Stimulated activated CD4-positive, alpha-beta T cell treated with anti-CD3 and anti-CD28 coated beads, Interleukin-15, amount 100 ng/mL, for 24 hours (primary cell): ENCODE measurements around the gene DKK2.

Source experiments
- DNase-seq: peaks from one replicate; pipeline ENCODE4 v3.0.0-alpha.2; 2020

Gene DKK2, protein sequence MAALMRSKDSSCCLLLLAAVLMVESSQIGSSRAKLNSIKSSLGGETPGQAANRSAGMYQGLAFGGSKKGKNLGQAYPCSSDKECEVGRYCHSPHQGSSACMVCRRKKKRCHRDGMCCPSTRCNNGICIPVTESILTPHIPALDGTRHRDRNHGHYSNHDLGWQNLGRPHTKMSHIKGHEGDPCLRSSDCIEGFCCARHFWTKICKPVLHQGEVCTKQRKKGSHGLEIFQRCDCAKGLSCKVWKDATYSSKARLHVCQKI

GRCh38 chr4:107035819-107036583 is at the start of gene DKK2:
TSS of gene DKK2 (minus strand) at chr4:107036313. CDS start at chr4:107035591, 722 bp downstream.
- peak; percentile 12 for DNase-seq

DNA sequence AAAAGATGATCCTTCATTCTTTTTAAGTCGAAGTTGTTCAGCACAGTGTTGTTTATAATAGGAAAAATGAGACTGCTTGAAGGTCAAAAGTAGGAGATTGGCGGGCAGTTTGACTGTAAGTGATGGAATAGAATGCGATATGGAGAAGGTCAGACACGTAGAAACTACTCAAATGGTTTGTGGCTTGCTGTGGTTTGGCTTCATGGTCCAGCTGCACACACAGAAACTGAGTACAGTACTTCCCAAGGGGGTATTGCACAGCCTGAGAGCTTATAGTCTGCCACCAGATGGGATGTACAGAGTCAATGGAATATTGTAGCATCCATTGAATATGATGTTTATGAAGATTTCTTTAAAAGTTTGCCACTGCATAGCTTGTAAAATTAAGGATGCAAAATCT is 41.1 kb upstream of the DKK2 start:
- DNase-seq, result no peak

- no peak for DNase-seq
These were observed 37.0 kb upstream of the DKK2 start for GRCh38 chr4:107072836-107073736.

DNA sequence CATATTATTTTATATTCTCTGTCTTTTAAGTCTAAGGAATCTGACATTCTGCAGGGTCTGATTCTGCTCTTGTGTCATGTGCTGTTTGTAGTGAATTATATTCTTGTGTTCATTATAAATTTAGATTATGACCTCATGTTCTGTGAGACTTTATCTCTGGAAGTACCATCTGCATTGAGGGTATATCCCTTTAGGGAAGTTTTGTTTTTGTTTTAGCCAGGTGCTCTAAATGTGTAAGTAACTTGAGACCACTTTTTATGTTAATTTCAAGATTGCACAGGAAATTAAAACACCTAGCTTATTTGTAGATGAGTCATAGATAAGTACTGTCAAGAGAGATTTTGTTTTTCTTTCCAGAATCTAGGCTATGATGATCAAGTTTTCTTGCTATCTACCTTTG is 35.0 kb upstream of the DKK2 start:
- DNase-seq, result no peak

- no peak for DNase-seq
These were observed 32.9 kb upstream of the DKK2 start for GRCh38 chr4:107069049-107069448.

DNA sequence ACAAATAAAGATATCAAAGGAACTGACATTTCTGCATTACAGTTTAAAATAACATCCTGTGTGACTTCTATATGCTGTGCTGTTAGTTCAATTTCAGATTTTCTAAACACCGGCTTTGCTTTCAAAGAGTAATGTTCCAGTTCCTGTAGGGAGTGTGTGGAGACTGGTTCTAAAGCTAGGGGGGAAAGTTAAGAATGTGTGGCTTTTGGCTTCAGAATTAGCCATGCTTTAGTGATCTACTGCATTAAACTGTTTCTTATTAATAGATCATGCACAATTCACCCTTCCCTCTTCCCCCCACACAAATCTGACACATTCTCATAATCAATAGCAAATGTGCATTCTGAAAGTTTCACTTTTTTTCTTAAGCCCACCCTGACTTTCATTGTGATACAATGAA is 32.0 kb upstream of the DKK2 start:
- no peak for DNase-seq

DNA sequence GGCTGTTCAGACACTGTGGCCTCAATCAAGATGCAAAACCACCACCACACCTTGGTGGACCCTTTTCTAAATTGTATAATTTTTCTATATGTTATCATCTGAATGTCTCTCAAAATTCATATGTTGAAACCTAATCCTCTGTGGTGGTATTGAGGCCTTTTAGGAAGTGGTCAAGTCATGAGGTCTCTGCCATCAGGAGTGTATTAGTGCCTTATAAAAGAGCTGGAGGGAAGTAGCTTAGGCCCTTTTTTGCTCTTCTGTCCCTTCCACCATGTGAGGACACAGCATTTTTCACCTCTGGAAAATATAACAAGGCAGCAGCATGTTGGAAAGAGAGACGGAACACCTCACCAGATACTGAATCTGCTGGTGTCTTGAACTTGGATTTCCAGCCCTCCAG is 30.5 kb upstream of the DKK2 start:
- DNase-seq, result no peak

GRCh38 chr4:107065201-107065600 is 29.1 kb upstream of the DKK2 start:
- DNase-seq, result no peak

- DNase-seq, result no peak
These were observed 24.3 kb upstream of the DKK2 start for GRCh38 chr4:107060388-107060787.

GRCh38 chr4:107058828-107059227 is 22.7 kb upstream of the DKK2 start:
- DNase-seq, result no peak

DNA sequence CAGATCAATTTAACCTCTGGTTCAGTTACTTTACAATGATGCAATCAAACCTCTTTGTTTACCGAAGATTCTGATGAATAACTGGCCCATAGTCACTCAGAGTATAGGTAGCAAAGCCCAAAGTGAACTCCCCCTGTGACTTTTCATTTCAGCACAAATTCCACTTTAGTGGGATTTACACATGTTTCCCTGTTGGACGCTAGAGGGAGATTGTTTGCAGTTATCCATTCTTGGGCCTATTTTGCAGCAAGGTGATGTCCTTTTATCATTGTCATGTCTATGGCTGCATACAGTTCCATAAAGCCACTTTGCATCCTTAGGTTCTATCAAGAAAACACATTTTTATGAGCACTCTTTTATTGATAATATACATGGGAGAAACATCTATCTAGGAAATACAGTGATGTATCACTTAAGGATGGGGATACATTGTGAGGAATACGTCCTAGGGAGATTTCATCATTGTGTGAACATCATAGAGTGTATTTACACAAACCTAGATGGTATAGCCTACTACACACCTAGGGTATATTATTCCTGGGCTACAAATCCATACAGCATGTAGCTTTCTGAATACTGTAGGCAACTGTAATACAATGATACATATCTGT is 14.5 kb upstream of the DKK2 start:
- DNase-seq, result no peak

DNA sequence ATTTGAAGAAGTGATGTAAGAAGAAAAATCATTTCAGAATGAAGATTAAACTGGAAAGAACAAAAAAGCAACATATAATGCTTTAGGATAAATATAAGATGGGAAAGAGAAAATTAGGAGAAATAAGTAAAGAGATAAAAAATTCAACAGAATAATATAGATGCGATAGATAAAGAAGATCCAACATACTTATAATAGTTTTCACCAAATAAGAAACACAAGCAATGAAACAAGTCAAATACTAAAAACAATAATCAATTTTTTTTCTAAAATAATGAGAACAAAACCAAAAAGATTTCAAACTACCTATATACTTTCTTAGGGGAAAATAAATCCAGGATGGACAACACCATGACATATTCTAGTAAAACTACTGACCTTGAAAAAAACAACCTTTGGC is 10.1 kb upstream of the DKK2 start:
- DNase-seq, result no peak

DNA sequence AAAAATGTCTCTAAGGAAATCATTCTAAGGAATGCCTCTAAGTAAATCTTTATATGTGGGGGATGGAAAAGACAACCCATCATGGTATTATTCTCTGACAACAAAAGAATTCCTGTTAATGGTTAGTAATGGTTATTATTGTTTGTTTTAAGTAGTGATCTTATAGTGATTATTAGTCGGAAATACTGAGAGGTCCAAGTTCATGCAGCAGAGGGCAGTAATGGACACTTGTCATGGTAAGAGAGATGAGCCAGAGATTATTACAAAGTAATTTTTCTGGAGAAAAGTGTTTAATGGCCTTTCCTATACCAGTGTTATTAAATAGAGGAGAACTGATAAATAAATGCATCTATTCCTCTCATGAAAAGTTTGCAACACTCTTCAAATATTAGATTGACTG is 8.1 kb upstream of the DKK2 start:
- DNase-seq, result no peak

GRCh38 chr4:107037199-107037584 is 1.1 kb upstream of the DKK2 start:
- peak; percentile 6 for DNase-seq

GRCh38 chr4:107036584-107037198 is 578 bp upstream of the DKK2 start:
- DNase-seq, result no peak

GRCh38 chr4:107034996-107035818 is 906 bp downstream of the DKK2 start:
- peak; percentile 10 for DNase-seq

GRCh38 chr4:107034091-107034995 is 1.8 kb downstream of the DKK2 start:
- DNase-seq, result peak; percentile 6

- no peak for DNase-seq
These were observed 8.7 kb downstream of the DKK2 start for GRCh38 chr4:107027379-107027778.

DNA sequence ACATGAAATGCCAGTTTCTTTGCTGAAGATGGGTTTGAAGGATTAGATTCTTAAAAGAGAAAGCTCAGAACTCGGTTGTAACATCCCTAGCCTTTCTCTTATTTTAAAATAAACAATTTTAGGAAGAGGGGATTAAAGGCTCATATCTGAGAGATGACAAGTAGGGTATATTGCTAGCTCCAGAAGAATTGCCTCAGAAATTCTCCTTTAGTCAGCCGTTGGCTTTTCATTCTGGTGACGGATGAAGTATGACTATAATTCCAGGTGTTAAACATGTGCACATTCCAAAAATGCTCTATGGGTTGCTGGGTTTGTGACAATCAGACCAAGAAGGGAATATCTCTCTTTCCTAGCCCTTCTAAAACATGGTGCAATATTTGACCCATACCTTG is 17.8 kb downstream of the DKK2 start:
- DNase-seq, result no peak
